ENCODE data around the gene ANAPC2. TPM values are rescaled to one million over a fixed set of nuclear protein-coding genes. Genes with fewer than 3 reads are reported as not detected.

ANAPC2 gene
- total RNA-seq, 2 experiments from 2014 or later = 60.2 to 64.1 TPM

GRCh38 chr9:137232101-137232500 lies 43.7 kb upstream of the ANAPC2 start:
- no peak for ATAC-seq
- ChIA-PET CTCF (no interaction called here), POLR2A (interaction anchor here (1.4 kb wide), 1 partner anchor 9 kb away, joined by 5 read pairs; the partner anchor contains the start of gene TUBB4B)
- Mint-ChIP-seq H3K4me3 (no peak overlapping the region), H3K27me3 (ENCODE audit: low read depth) (peaks cover 3% of the 10 kb centered on the region), H3K4me1 (ENCODE audit: low read depth) (peaks cover 9% of the 10 kb centered on the region), H3K9me3 (ENCODE audit: insufficient read depth) (no peaks in the 10 kb centered on the region), H3K27ac (no peak overlapping the region), H3K36me3 (ENCODE audit: low read depth) (no peaks in the 10 kb centered on the region)
- no peak for DNase-seq

- DNase-seq = no peak
- H3K9me3 Mint-ChIP-seq (ENCODE audit: insufficient read depth) = no peaks in the 10 kb centered on the region
- POLR2A ChIA-PET = interaction anchor here (1.4 kb wide), 1 partner anchor 9 kb away, joined by 5 read pairs; the partner anchor contains the start of gene TUBB4B
- peaks cover 4% of the 10 kb centered on the region for H3K4me1 Mint-ChIP-seq (ENCODE audit: low read depth)
- ATAC-seq = no peak
- peaks cover 3% of the 10 kb centered on the region for H3K27me3 Mint-ChIP-seq (ENCODE audit: low read depth)
- H3K4me3 Mint-ChIP-seq = no peak overlapping the region
- CTCF ChIA-PET = no interaction called here
- no peaks in the 10 kb centered on the region for H3K36me3 Mint-ChIP-seq (ENCODE audit: low read depth)
- H3K27ac Mint-ChIP-seq = no peak overlapping the region
Observed at GRCh38 chr9:137231372-137232039, 43.1 kb upstream of the ANAPC2 start.

GRCh38 chr9:137230705-137231371 lies 42.5 kb upstream of the ANAPC2 start, which contains the start of gene SLC34A3:
Gene SLC34A3 (plus strand): TSS chr9:137230901. CDS start chr9:137231703, 802 bp downstream.
- Mint-ChIP-seq H3K9me3 (ENCODE audit: insufficient read depth) (no peaks in the 10 kb centered on the region), H3K4me1 (ENCODE audit: low read depth) (peaks cover 3% of the 10 kb centered on the region), H3K36me3 (ENCODE audit: low read depth) (no peaks in the 10 kb centered on the region), H3K27ac (no peak within 1 kb of the TSS), H3K27me3 (ENCODE audit: low read depth) (peaks cover 3% of the 10 kb centered on the region), H3K4me3 (no peak within 1 kb of the TSS)
- ATAC-seq (no peak), DNase-seq (no peak)
- ChIA-PET CTCF (no interaction called here), POLR2A (interaction anchor here (1.4 kb wide), 1 partner anchor 10 kb away, joined by 5 read pairs; the partner anchor contains the start of gene TUBB4B)

- H3K4me3 Mint-ChIP-seq = no peak overlapping the region
- H3K27me3 Mint-ChIP-seq (ENCODE audit: low read depth) = peaks cover under 1% of the 10 kb centered on the region
- ATAC-seq = no peak
- H3K4me1 Mint-ChIP-seq (ENCODE audit: low read depth) = peaks cover 7% of the 10 kb centered on the region
- ChIA-PET POLR2A (interaction anchor here (0.6 to 1.2 kb wide), 2 partner anchors 41 to 1678 kb away, joined by 3 read pairs; no protein-coding TSS in a partner anchor), CTCF (interaction anchor here (1.2 kb wide), 1 partner anchor 195 kb away, joined by 3 read pairs; no protein-coding TSS in a partner anchor)
- H3K36me3 Mint-ChIP-seq (ENCODE audit: low read depth) = no peaks in the 10 kb centered on the region
- no peak overlapping the region for H3K27ac Mint-ChIP-seq
- H3K9me3 Mint-ChIP-seq (ENCODE audit: insufficient read depth) = no peaks in the 10 kb centered on the region
- no peak for DNase-seq
Observed at GRCh38 chr9:137229903-137230704, 41.7 kb upstream of the ANAPC2 start.

GRCh38 chr9:137228968-137229896 lies 40.9 kb upstream of the ANAPC2 start:
- H3K27me3 Mint-ChIP-seq (ENCODE audit: low read depth) = no peaks in the 10 kb centered on the region
- peaks cover 12% of the 10 kb centered on the region for H3K4me1 Mint-ChIP-seq (ENCODE audit: low read depth)
- no peaks in the 10 kb centered on the region for H3K9me3 Mint-ChIP-seq (ENCODE audit: insufficient read depth)
- DNase-seq (no peak), ATAC-seq (no peak)
- ChIA-PET POLR2A (interaction anchor here (0.6 to 1.2 kb wide), 2 partner anchors 40 to 1677 kb away, joined by 3 read pairs; no protein-coding TSS in a partner anchor), CTCF (interaction anchor here (1.2 kb wide), 1 partner anchor 194 kb away, joined by 3 read pairs; no protein-coding TSS in a partner anchor)
- no peak overlapping the region for H3K4me3 Mint-ChIP-seq
- H3K36me3 Mint-ChIP-seq (ENCODE audit: low read depth) = no peaks in the 10 kb centered on the region
- H3K27ac Mint-ChIP-seq = no peak overlapping the region

- DNase-seq (no peak), ATAC-seq (no peak)
- H3K9me3 Mint-ChIP-seq (ENCODE audit: insufficient read depth) = no peaks in the 10 kb centered on the region
- CTCF ChIA-PET = interaction anchor here (1.7 to 6.7 kb wide), 2 partner anchors 8 to 104 kb away, joined by 4 to 73 read pairs; no protein-coding TSS in a partner anchor
- H3K27me3 Mint-ChIP-seq (ENCODE audit: low read depth) = no peaks in the 10 kb centered on the region
- no peak overlapping the region for H3K4me3 Mint-ChIP-seq
- H3K36me3 Mint-ChIP-seq (ENCODE audit: low read depth) = no peaks in the 10 kb centered on the region
- H3K4me1 Mint-ChIP-seq (ENCODE audit: low read depth) = peaks cover 12% of the 10 kb centered on the region
- POLR2A ChIA-PET = no interaction called here
- H3K27ac Mint-ChIP-seq = no peak overlapping the region
Observed at GRCh38 chr9:137228506-137228967, 40.2 kb upstream of the ANAPC2 start.

- H3K27ac Mint-ChIP-seq = peak overlapping the region; percentile 54
- ATAC-seq (no peak), DNase-seq (no peak)
- no peaks in the 10 kb centered on the region for H3K9me3 Mint-ChIP-seq (ENCODE audit: insufficient read depth)
- H3K4me3 Mint-ChIP-seq = no peak overlapping the region
- H3K36me3 Mint-ChIP-seq (ENCODE audit: low read depth) = no peaks in the 10 kb centered on the region
- H3K4me1 Mint-ChIP-seq (ENCODE audit: low read depth) = peaks cover 15% of the 10 kb centered on the region
- H3K27me3 Mint-ChIP-seq (ENCODE audit: low read depth) = no peaks in the 10 kb centered on the region
- ChIA-PET POLR2A (interaction anchor here (1.0 to 1.4 kb wide), 3 partner anchors 13 to 110 kb away, joined by 3 to 9 read pairs (median 4); partner anchors contain the start of gene TUBB4B), CTCF (interaction anchor here (0.6 to 6.7 kb wide), 12 partner anchors 9 to 437 kb away, joined by 3 to 73 read pairs (median 6); partner anchors contain the start of genes ANAPC2, SSNA1, TMEM141 and TUBB4B)
Observed at GRCh38 chr9:137227853-137228505, 39.6 kb upstream of the ANAPC2 start.

- no peaks in the 10 kb centered on the region for H3K27me3 Mint-ChIP-seq (ENCODE audit: low read depth)
- peaks cover 17% of the 10 kb centered on the region for H3K4me1 Mint-ChIP-seq (ENCODE audit: low read depth)
- H3K9me3 Mint-ChIP-seq (ENCODE audit: insufficient read depth) = no peaks in the 10 kb centered on the region
- POLR2A ChIA-PET = interaction anchor here (1.0 to 1.5 kb wide), 6 partner anchors 10 to 140 kb away, joined by 3 to 9 read pairs (median 3); partner anchors contain the start of genes MAN1B1 and TUBB4B
- H3K36me3 Mint-ChIP-seq (ENCODE audit: low read depth) = no peaks in the 10 kb centered on the region
- DNase-seq (peak; percentile 89), ATAC-seq (peak; percentile 52)
- H3K4me3 Mint-ChIP-seq = no peak within 1 kb of the TSS
- peak within 1 kb of the TSS; percentile 54 for H3K27ac Mint-ChIP-seq
- CTCF ChIA-PET = interaction anchor here (0.6 to 6.7 kb wide), 17 partner anchors 9 to 437 kb away, joined by 3 to 73 read pairs (median 4); partner anchors contain the start of genes ANAPC2, SSNA1, TMEM141 and TUBB4B
Observed at GRCh38 chr9:137227054-137227852, 38.9 kb upstream of the ANAPC2 start, which contains the start of gene RNF224. Gene RNF224 (plus strand): TSS chr9:137227502. CDS start chr9:137228336, 834 bp downstream.

- CTCF ChIA-PET = interaction anchor here (1.1 to 6.7 kb wide), 16 partner anchors 10 to 197 kb away, joined by 3 to 73 read pairs (median 4); partner anchors contain the start of genes ANAPC2, NPDC1 and SSNA1
- POLR2A ChIA-PET = interaction anchor here (1.1 to 1.5 kb wide), 4 partner anchors 10 to 140 kb away, joined by 3 to 9 read pairs (median 3); partner anchors contain the start of genes MAN1B1 and TUBB4B
- Mint-ChIP-seq H3K27ac (no peak overlapping the region), H3K27me3 (ENCODE audit: low read depth) (no peaks in the 10 kb centered on the region), H3K4me1 (ENCODE audit: low read depth) (peaks cover 17% of the 10 kb centered on the region), H3K36me3 (ENCODE audit: low read depth) (no peaks in the 10 kb centered on the region), H3K4me3 (no peak overlapping the region), H3K9me3 (ENCODE audit: insufficient read depth) (no peaks in the 10 kb centered on the region)
- no peak for ATAC-seq
- DNase-seq = no peak
Observed at GRCh38 chr9:137226338-137227053, 38.1 kb upstream of the ANAPC2 start.
